GM12891 (cell line): Measurements from ENCODE around the gene SGO2.

Experiments used
- DNase-seq: peaks from one replicate; pipeline ENCODE4 v3.0.0; 2011; ENCODE audit warnings: low spot score; ENCODE audit not compliant: insufficient read length
- FAIRE-seq: peaks from 2 replicates; lab custom pipeline; 2011; peaks lifted over from hg19 to GRCh38; lab: Jason Lieb, UNC
- PAX5 ChIP-seq: IDR thresholded peaks from 2 replicates; pipeline ENCODE4 v1.6.1; 2011; ENCODE audit warnings: low read length, moderate library complexity, mild to moderate bottlenecking; ENCODE audit not compliant: insufficient read depth, severe bottlenecking
- POLR2A ChIP-seq: IDR thresholded peaks from 2 replicates; pipeline ENCODE4 v1.6.1; 2011; ENCODE audit warnings: low read depth, low read length, control low read depth
- POLR2AphosphoS5 ChIP-seq: IDR thresholded peaks from 2 replicates; pipeline ENCODE4 v1.6.1; 2011; ENCODE audit warnings: low read depth, low read length, control low read depth
- POU2F2 ChIP-seq: IDR thresholded peaks from 2 replicates; pipeline ENCODE4 v1.6.1; 2011; ENCODE audit warnings: low read depth, mild to moderate bottlenecking, control low read depth, low read length, moderate library complexity
- SPI1 ChIP-seq: IDR thresholded peaks from 2 replicates; pipeline ENCODE4 v1.6.1; 2011; ENCODE audit warnings: low read depth, low read length, control low read depth
- TAF1 ChIP-seq: IDR thresholded peaks from 2 replicates; pipeline ENCODE4 v1.6.1; 2011; ENCODE audit warnings: low read depth, low read length, control low read depth

The SGO2 gene

GRCh38 chr2:200575957-200576356 lies 50.0 kb downstream of the SGO2 start:
- DNase-seq (no peak), FAIRE-seq (no peak)
- TF ChIP-seq POU2F2: no peak
- TF ChIP-seq POLR2A: no peak
- no peak for TF ChIP-seq TAF1
- no peak for TF ChIP-seq SPI1
- no peak for TF ChIP-seq POLR2AphosphoS5
- TF ChIP-seq PAX5: no peak

GRCh38 chr2:200577027-200577426 lies 51.0 kb downstream of the SGO2 start:
- DNase-seq (no peak), FAIRE-seq (peak; percentile 54)
- TF ChIP-seq POLR2AphosphoS5 (no peak), POU2F2 (no peak), POLR2A (no peak), PAX5 (no peak), SPI1 (no peak), TAF1 (no peak)

DNA sequence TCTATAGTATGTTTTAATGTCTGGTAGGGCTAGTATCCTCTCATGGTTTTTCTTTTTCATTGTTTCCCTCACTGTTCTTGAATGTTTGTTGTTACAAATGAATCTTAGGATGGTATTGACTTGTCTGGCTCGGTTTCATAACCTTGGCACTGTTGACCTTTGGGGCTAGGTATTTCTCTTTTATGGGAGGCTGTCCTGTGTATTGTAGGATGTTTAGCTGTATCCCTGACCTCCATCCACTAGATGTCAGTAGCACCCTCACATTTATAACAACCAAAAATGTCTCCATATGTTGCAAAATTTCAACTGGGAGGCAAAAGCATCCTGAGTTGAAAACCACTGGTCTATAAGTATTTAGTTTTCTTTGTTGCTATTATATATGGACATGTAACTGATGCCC lies 52.8 kb downstream of the SGO2 start:
- TF ChIP-seq SPI1 (no peak), PAX5 (no peak), POLR2A (no peak), TAF1 (no peak)
- DNase-seq: no peak
- peak; percentile 74 for FAIRE-seq

GRCh38 chr2:200584639-200585038 lies 58.6 kb downstream of the SGO2 start:
- TF ChIP-seq POLR2A (no peak), SPI1 (no peak), PAX5 (no peak), POLR2AphosphoS5 (no peak), TAF1 (no peak), POU2F2 (no peak)
- DNase-seq: no peak
- FAIRE-seq: no peak

DNA sequence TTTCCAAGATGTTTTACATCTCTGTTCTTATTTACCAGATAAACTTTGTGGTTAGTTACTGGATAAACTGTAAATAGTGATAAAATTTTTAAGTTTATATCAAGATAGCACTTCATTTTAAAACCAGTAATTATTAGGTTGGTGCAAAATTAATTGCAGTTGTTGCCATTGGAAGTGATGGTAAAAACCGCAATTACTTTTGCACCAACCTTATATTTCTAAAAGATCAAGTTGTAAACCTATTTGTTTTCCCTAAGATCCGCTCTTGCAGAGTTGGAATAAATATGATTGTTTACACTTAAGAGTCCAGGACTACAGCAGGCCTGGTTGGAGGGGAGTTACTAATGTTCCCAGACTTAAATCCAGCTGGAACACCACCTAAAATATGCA lies 59.3 kb downstream of the SGO2 start:
- FAIRE-seq (no peak), DNase-seq (no peak)
- no peak for TF ChIP-seq POLR2A

- DNase-seq (peak; percentile 22), FAIRE-seq (peak; percentile 41)
- TF ChIP-seq POU2F2 (no peak), POLR2A (no peak), TAF1 (no peak), POLR2AphosphoS5 (no peak), PAX5 (no peak), SPI1 (no peak)
These were observed 60.0 kb downstream of the SGO2 start, which contains the start of gene AOX1 for GRCh38 chr2:200585730-200586643. Gene AOX1 (plus strand): TSS chr2:200586014. CDS start chr2:200586109, 95 bp downstream.

- no peak for TF ChIP-seq POU2F2
- TF ChIP-seq SPI1: no peak
- TF ChIP-seq TAF1: no peak
- TF ChIP-seq PAX5: no peak
- TF ChIP-seq POLR2AphosphoS5: no peak
- no peak for TF ChIP-seq POLR2A
- no peak for DNase-seq
These were observed 60.6 kb downstream of the SGO2 start for GRCh38 chr2:200586644-200586975.

DNA sequence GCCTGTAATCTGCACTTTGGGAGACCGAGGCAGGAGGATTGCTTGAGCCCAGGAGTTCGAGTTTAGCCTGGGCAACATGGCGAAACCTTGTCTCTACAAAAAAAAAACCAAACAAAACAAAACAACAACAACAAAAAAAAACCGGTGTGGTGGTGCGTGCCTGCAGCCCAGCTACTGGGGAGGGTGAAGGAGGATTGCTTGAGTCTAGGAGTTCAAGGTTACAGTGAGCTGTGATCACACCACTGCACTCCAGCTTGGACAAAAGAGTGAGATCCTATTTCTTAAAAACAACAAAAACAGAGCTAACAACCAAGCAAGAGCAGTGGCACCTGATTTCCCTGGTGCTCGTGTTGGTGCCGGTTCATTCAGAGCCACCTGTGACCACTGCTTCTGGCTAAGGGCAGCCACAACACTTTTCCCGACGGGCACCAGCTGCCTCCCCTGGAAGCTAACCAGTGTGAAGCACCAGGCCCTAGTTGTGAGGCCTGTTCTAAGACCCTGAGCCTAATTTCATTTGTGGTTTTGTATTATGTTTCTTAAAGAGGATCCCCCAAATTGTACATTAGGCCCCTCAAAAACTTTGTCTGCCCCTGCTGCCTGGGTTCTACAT lies 61.1 kb downstream of the SGO2 start:
- TF ChIP-seq POLR2AphosphoS5 (no peak), SPI1 (no peak), TAF1 (no peak), POU2F2 (no peak), PAX5 (no peak), POLR2A (no peak)
- no peak for DNase-seq
- no peak for FAIRE-seq

More at GRCh38 chr2:200586644-200586975, 60.6 kb downstream of the SGO2 start:
- FAIRE-seq: no peak

DNA sequence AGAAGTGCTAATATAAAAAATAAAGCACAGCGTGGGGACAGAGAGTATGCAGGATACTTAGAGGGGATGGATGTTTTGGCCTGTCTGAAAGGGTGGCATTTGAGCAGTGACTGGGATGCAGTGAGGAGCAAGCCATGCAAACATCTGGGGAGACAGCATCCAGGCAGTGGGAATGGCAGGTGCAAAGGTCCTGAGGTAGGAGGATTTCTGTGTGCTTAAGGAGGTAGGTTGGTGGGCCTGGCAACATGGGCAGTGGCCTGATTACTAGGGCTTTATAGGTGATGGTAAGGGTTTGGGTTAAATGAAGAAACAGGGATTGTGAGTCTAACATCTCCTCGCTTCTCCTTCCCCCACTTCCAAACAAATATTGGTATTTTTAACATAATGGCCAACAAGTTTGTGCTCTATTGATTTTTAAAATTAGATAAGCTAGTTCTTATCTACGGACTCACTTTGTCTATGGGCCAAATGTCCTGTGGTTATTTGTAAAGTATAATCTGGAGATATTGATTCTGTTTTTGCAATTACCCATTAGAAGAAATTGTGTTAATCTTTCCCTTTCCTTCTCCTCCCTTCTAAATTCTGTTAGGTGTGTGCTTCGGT lies 62.2 kb downstream of the SGO2 start:
- DNase-seq (no peak), FAIRE-seq (no peak)
- TF ChIP-seq PAX5: no peak
- TF ChIP-seq POU2F2: no peak
- no peak for TF ChIP-seq POLR2A
- TF ChIP-seq TAF1: no peak
- TF ChIP-seq POLR2AphosphoS5: no peak
- TF ChIP-seq SPI1: no peak
